ENCODE data around the gene MBLAC2. TPM values are rescaled to one million over a fixed set of nuclear protein-coding genes. Genes with fewer than 3 reads are reported as not detected.
A peak's percentile ranks its signal among the peaks of the same experiment; 100 is the strongest.

MBLAC2 gene
- 1 to 10 TPM; 4.1 to 4.5 TPM for total RNA-seq
- long read RNA-seq, full-length matches to known transcripts = 7 of 9 reads
- long read RNA-seq, partial matches to known transcripts = 2 of 9 reads
- long read RNA-seq, other reads (novel, unspliced or antisense) = 0 of 9 reads

DNA sequence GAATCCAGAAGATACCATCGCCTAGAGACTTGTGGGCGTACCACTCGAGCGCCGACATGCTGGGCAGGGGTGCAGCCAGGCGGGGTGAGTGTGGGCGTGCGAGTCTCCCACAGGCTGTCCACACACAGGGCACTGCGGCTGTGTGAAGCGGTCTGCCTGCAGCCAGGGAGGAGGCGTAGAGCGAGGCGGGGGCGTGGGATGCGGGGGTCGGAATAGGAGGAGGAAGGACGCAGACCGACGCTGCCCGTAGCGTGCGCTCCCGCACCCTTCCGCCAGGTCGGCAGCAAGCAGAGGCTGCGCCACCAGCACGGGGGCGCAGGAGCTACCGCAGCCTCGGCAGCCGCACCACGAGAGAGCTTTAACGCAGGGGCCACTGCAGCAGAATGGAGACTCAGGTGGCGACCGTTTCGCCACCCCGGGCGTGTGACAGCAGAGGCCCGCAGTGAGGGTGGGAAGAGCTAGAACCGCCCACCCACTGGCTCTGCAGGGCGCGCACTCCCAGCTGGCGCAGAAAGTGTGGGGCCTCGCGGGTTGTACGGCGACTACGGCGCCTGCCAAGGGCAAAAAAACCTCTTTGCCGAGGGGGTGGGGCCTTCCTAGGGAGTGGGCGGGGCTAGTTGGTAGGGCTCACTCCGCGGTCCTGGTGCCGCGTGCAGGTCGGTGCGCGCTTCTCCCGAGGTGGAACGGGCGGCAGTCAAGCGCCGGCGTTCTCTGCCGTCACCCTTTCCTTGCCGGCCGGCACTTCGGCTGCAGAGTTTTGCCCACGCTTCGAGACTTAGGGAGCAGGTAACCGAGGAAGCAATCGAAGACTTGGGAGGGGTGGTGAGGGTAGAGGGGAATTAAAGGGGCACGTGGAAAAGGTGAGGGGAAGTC is at the start of gene MBLAC2, which contains the start of gene POLR3G:
TSS of gene MBLAC2 (minus strand) at position 537 of the 873 bp plus-strand sequence. CDS start at position 58, 479 bp downstream.
TSS of gene POLR3G (plus strand) at position 630 of the 873 bp plus-strand sequence. CDS start 10,704 bp downstream, outside the sequence.
- peak; percentile 94 for ATAC-seq
- intact Hi-C loops (cut with DNase I, micrococcal nuclease) = loop anchor here in 1 of 2 donors (10.0 kb wide), 1 partner anchor 50 kb away; the partner anchor contains the start of gene LYSMD3

DNA sequence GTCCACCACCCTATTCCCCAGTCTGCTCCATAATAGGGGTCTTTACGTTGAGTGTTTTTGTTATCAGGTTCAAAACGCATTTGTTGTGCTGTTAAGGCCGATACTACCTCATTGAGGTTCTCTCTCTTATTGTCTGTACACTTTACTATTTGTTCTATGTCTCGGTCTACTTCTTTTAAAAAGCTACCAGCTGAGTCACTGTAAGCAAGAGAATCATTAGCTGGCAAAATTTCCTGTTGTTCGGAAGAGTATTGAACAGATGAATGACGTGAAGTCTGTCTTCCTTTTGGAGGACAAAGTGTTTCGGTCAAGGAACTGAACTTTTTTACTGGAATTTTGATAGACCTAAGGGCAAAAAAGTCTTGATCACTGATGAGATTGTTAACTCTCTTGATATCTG is 44.5 kb upstream of the MBLAC2 start:
- ATAC-seq = no peak
- intact Hi-C loops (cut with DNase I, micrococcal nuclease) = no loop called here
- DNase-seq = no peak

More for the DNA sequence above, at the start of gene MBLAC2, which contains the start of gene POLR3G:
- peak; percentile 95 to 96 for DNase-seq

DNA sequence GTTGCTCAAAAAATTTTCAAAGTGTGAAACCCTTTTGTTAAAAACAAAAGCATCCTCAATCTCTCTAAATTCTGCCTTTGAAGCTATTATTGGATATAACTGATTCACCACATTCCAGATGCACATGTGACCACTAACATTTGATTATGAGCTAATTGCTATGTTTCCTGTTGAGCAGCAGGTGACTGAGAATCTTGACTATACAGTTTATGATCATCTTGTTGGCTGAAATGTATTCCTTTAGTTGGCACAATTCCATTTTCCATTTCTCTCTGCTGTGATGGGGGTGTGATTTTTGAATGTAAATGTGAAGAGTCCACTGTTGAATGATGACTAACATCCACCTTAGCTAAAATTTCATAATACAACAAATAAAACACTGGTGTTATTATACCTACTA is 44.1 kb upstream of the MBLAC2 start:
- intact Hi-C loops (cut with DNase I, micrococcal nuclease) = no loop called here
- no peak for ATAC-seq
- no peak for DNase-seq

DNA sequence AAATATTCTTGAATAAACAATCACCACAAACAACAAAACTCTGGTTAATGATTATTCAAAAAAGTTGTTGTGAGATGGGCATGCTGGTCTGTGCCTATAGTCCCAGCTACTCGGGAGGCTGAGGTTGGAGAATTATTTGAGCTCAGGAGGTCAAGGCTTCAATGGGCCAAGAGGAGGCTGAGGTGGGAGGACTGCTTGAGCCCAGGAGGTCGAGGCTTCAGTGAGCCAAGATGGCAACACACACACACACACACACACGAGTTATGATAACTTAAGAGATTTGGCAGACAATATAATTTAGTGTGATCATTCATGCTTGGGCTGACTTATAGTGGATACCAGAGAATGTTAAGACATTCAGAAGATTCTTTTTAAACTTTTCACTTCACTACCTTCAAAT is 39.9 kb upstream of the MBLAC2 start:
- intact Hi-C loops (cut with DNase I, micrococcal nuclease) = no loop called here
- DNase-seq (no peak), ATAC-seq (no peak)

DNA sequence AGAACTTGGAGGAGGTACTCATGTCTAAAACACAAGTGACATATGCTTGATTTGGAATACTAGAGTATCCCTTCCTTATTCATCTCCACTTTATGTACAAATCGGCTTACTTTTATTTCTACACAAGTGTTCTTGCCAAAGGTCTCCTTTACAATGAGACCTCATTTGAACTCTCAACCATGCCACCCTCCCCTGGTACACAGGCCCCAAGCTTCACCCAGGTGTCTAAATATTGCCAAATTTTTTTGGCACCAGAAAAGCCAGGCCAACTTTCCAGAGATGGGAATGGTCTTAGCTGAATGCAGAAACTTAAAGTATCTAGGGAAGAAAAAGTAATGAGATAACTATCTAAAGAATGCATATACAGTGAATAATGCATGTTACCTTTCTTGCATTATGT is 35.9 kb upstream of the MBLAC2 start:
- DNase-seq (no peak), ATAC-seq (no peak)
- intact Hi-C loops (cut with DNase I, micrococcal nuclease) = no loop called here

DNA sequence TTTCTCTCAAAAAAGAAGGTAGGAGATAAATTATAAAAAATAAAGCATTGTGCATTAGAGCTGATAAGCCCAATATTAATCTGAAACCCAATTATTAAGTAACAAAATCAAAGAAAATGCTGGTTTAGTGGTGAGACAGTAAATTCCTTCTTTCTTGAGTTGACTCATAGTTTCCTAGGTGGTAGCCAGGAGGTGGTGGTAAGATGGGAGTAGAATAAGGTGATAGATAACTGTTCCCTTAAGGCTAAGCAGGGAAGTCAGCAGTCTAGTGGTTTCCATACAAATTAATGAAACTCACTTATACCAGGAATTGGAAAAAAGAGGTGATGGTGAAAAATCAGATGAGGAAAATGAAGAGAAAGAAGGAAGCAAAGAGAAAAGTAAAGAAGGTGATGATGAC is 31.6 kb upstream of the MBLAC2 start:
- DNase-seq (no peak), ATAC-seq (no peak)
- intact Hi-C loops (cut with DNase I, micrococcal nuclease) = no loop called here

DNA sequence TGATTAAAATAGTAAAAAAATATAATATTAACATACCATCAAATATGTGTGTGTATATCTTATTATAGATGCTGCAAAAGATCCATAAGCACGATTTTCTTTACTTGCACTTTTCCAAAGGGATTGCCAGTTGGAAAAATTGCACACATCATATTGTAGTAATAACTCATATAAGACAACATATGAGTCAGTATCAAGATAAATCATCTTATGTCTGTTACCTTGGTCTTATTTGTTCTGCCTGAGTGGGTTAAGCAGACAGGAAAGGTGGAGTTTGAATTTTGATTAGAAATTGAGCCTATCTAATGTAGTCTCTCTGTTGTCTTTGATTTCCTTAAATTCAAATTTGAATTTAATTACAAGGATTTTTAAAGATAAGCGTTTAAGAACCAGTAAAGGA is 30.2 kb upstream of the MBLAC2 start:
- no peak for ATAC-seq
- no peak for DNase-seq
- intact Hi-C loops (cut with DNase I, micrococcal nuclease) = no loop called here

DNA sequence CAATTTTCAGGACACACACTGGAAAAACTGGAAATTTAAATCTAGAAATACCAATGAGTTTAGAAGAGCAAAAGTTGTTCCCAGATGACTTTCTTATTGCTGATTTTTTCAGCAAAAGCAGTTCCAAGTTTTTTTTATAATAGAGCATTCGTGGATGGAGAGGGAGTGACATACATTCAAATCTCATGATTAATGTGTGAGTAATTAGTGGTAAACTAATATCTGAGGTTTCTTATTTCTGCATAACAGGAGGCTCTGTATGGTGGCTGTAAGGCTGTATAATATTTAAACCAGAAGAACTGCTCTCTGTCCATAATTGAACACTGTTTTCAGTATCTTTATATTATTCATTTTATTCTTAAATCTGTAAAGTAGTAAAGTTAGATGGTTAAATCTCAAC is 29.0 kb upstream of the MBLAC2 start:
- ATAC-seq (no peak), DNase-seq (no peak)
- intact Hi-C loops (cut with DNase I, micrococcal nuclease) = no loop called here

DNA sequence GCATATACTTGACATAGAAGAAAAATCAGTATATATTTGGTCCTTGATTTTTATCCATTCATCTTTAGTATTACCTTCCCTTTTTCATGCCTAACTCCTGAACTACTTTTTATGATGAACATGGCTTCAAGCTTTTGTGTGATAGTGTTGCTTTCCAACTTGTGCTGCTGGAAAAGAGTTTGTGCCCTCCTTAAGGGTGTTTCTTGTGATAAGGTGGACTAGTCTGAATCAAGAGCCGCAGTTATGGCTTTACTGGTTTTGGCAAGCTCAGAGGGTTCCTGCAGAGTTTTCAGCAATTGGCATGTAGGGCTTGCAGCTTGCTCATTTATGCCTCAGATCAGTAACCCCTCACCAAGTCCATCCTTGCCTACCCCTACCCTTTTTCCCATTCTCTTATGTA is 20.6 kb upstream of the MBLAC2 start:
- DNase-seq = no peak
- intact Hi-C loops (cut with DNase I, micrococcal nuclease) = no loop called here
- no peak for ATAC-seq

DNA sequence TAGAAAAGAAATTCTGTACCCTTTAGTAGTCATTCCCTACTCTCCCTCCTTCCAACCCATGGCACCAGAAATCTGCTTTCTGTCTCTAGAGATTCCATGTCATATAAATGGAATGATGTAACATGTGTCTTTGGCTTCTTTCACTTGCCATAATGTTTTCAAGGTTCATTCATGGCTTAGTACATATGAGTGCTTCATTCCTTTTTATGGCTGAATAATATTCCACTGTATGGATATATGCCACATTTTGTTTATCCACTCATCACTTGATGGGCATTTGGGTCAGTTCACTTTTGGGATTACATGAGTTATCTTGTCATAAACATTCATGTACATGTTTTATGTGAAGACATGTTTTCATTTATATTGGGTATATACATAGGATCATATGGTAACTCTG is 19.5 kb upstream of the MBLAC2 start:
- no peak for ATAC-seq
- intact Hi-C loops (cut with DNase I, micrococcal nuclease) = no loop called here

DNA sequence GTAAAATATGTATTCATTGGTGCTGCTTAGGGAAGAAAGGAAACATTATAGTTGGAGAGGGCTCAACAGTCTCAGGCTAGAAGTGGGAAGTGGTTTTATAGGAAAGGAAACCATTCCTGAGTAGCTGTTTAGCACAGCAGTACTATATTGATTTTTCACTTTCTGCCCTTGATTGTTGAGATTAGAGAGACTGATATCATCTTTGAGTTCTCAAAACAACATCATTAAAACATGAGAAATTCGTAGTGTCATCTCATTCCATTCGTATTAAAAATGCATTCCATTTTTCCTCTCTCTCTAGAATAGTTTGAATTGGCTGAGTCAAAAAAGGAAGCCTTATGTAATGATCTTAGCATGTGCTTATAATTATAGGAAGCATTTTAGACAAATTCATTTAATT is 14.2 kb upstream of the MBLAC2 start:
- ATAC-seq (no peak), DNase-seq (no peak)
- intact Hi-C loops (cut with DNase I, micrococcal nuclease) = no loop called here

More for the DNA sequence above, 19.5 kb upstream of the MBLAC2 start:
- DNase-seq = no peak

DNA sequence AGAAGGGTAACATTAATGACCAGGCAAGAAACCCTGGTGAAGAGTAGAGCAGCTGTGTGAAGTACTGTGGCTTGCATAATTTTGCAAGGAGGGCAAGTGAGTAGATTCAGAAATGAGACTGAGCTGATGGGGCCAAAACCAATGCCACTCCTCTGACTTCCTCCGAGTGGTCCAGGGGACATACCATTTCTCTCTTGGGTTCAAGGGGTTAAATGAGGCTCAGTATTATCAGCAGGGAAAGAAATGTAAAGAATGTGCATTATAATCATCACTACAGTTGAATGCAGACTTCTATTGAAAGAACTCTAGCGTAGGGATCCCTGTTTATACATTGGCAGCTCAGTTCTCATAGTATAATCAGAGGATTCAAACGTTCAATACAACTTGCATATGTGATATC is 10.0 kb upstream of the MBLAC2 start:
- intact Hi-C loops (cut with DNase I, micrococcal nuclease) = no loop called here
- no peak for ATAC-seq

DNA sequence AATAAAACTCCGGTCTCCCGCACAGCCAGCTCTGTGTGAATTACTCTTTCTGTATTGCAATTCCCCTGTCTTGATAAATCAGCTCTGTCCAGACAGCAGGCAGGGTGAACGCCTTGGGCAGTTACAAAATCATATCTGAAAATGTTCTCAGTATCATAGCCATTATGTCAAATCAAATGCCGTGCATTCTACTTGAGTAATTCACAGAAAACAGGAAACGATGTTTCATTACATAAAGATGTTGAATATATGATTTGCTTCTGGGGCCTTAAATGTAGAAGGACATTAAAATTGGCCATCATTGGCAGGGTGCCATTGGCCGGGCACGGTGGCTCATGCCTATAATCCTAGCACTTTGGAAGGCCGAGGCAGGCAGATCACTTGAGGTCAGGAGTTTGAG is 8.6 kb upstream of the MBLAC2 start:
- intact Hi-C loops (cut with DNase I, micrococcal nuclease) = no loop called here
- ATAC-seq = no peak
- no peak for DNase-seq

More for the DNA sequence above, 10.0 kb upstream of the MBLAC2 start:
- DNase-seq = no peak

DNA sequence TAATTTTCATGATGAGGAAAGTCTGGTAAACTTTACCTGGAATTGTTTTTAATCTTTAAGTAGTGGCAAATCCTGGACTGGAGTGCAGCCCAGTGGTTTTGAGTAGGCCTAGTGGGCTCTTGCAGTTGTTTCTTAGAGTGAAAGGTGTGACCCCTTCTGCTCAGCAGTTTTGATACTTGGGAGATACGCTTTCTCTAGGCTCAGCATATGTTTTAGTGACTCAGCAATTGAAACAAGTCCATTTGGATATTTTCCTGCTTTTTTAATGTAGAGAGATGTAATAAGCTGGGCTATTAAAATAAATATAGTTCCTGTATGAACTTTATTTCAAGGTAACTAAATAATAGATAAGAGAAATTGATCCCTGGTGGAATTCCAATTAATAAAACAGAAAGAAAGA is 6.1 kb upstream of the MBLAC2 start:
- no peak for ATAC-seq
- no peak for DNase-seq
- intact Hi-C loops (cut with DNase I, micrococcal nuclease) = no loop called here

DNA sequence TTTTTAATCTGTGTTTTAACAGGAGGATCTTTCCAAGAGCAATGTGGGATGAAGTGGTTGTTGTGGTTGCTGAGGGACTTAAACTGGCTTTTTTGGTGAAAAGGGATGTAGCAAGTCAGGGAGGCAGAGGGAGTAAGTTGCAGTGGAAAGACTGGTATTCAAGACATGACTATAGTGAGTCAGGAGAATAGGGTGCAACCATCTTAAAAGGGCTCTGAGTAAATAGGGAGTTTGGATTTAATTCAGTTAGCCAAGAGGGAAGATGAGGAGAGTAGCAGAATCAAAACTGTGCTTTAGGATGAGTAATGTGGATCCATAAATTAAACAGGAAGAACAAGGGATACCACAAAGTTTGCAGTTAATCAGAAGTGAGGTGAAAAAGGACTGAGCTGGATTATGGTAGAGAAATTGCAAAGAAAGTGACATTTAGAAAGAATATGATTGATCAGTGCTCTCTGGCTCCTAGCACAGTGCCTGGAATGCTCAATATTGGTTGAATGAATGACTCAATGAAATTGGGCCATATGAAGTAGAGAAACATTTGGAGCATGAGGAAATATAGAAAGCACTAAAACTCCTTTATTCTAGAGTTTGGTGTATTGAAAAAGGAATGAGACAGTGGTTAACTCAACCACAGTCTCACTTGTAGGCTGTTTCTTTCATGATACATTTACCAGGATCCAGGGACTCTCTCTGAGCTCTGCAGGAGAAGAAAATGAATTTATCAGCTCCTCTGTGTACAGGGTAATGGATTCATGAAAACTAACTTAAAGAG is 5.2 kb upstream of the MBLAC2 start:
- ATAC-seq = no peak
- intact Hi-C loops (cut with DNase I, micrococcal nuclease) = loop anchor here in 1 of 2 donors (10.0 kb wide), 1 partner anchor 45 kb away; the partner anchor contains the start of gene LYSMD3
- DNase-seq = no peak

DNA sequence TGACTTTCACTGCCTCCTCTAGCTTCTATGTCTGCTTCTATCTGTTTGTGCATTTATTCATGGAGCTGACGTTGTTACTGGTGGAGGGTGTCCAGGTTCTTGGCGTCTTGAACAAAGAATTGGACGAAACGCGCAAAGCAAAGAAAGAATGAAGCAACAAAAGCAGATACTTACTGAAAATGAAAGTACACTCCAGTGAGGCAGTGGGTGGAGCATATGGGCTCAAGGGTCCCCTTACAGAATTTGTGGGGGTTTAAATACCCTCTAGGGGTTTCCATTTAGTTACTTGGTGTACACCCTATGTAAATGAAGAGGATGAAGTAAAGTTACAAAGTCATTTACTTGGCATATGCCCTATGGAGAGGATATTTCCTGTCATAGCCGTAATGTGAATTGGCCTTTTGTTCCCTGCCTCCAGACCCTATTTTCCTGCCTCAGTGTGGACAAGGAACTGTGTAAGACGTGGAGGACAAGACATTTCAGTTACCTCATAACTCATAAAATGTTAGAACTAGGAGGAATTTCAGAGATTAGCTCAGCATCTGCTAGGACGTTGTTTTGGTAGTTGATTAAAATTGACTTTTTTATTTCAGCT is 3.1 kb upstream of the MBLAC2 start:
- intact Hi-C loops (cut with DNase I, micrococcal nuclease) = loop anchor here in 1 of 2 donors (10.0 kb wide), 1 partner anchor 47 kb away; the partner anchor contains the start of gene LYSMD3
- no peak for DNase-seq
- ATAC-seq = no peak

DNA sequence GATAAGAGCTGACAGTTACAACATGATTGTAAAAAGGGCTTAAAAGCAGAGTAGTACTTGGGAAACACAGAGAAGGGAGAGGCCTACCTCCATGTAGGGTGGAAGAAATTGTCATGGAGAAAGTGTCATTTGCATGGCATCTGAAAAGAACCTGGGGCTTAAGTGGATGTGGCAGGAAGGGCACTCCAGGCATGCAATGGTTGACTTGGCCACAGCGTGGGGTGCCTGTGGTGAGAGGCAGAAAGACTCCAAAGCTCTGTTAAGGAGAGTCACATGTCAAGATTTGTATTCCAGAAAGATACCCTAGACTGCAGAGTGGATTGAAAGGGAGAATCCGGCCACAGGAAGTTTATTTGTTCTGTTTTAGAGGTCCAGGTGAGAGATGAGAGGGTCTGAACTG is 2.5 kb upstream of the MBLAC2 start:
- DNase-seq (no peak), ATAC-seq (no peak)
- intact Hi-C loops (cut with DNase I, micrococcal nuclease) = loop anchor here in 1 of 2 donors (10.0 kb wide), 1 partner anchor 48 kb away; the partner anchor contains the start of gene LYSMD3

DNA sequence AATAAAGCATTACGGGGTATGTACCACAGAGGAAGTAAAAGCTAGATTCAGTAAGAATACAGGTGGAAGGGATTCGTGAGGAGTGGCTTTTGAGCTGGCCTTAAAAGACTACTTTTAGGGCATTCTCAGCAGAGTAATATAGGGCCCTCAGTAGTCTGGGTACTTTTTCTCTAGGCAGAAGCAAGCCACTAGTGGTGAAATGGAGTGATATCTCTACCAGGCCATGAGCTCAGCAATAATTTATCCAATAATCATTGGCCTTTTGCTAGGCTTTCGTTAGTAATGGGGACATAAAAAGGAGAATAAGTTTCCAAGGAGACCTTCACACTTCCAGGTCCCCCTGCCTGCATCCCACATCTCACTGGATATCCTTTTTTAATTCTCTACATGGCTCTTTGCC is 1.8 kb upstream of the MBLAC2 start:
- ATAC-seq (no peak), DNase-seq (no peak)
- intact Hi-C loops (cut with DNase I, micrococcal nuclease) = loop anchor here in 1 of 2 donors (10.0 kb wide), 1 partner anchor 48 kb away; the partner anchor contains the start of gene LYSMD3
